Neural cell (in vitro differentiated cells): ENCODE measurements around the gene MRPL14. TPM values are rescaled to one million over a fixed set of nuclear protein-coding genes. Genes with fewer than 3 reads are reported as not detected.
A peak's percentile ranks its signal among the peaks of the same experiment; 100 is the strongest.

Experiments
- H2AFZ ChIP-seq: fragments of 200-600, 300-800 bp; sonication (generic), shearing (Covaris generic); 2 replicates; pipeline ENCODE4 v1.6.0; 2014; ENCODE audit warnings: low read depth, mild to moderate bottlenecking, antibody characterized with exemption, low read length, moderate library complexity
- H3F3A ChIP-seq: fragments of 200-600 bp; shearing (Covaris generic); 2 replicates; pipeline ENCODE4 v1.6.1; 2016; ENCODE audit warnings: mild to moderate bottlenecking, moderate library complexity, mixed read lengths, antibody characterized with exemption, low read length; ENCODE audit not compliant: insufficient read depth, poor library complexity, severe bottlenecking
- H3K27ac ChIP-seq: fragments of 200-600, 300-800 bp; sonication (generic), shearing (Covaris generic); 2 replicates; pipeline ENCODE4 v1.5.1; 2014; ENCODE audit warnings: mild to moderate bottlenecking, low read length, moderate library complexity
- H3K27me3 ChIP-seq: fragments of 300-800, 200-600 bp; sonication (generic), shearing (Covaris generic); 2 replicates; pipeline ENCODE4 v1.6.0; 2014; ENCODE audit warnings: mild to moderate bottlenecking, low read depth, low read length, moderate library complexity; ENCODE audit not compliant: insufficient read depth
- H3K36me3 ChIP-seq: fragments of 300-800, 200-600 bp; sonication (generic), shearing (Covaris generic); 2 replicates; pipeline ENCODE4 v1.5.1; 2014; ENCODE audit warnings: mild to moderate bottlenecking, antibody characterized with exemption, low read length, moderate library complexity; ENCODE audit not compliant: insufficient read depth
- H3K4me2 ChIP-seq: fragments of 300-800, 200-600 bp; sonication (generic), shearing (Covaris generic); 2 replicates; pipeline ENCODE4 v1.6.0; 2014; ENCODE audit warnings: mild to moderate bottlenecking, low read length
- H3K4me3 ChIP-seq: fragments of 300-800, 200-600 bp; sonication (generic), shearing (Covaris generic); 2 replicates; pipeline ENCODE4 v1.5.1; 2014; ENCODE audit warnings: mild to moderate bottlenecking, low read length, moderate library complexity
- H3K79me2 ChIP-seq: fragments of 200-600 bp; shearing (Covaris generic); replicated peaks from 2 replicates; pipeline ENCODE4 v1.6.0; 2014; ENCODE audit warnings: mild to moderate bottlenecking, low read length, moderate library complexity; ENCODE audit not compliant: insufficient read depth
- H3K9ac ChIP-seq: fragments of 300-800, 200-600 bp; sonication (generic), shearing (Covaris generic); 2 replicates; pipeline ENCODE4 v1.6.1; 2016; ENCODE audit warnings: mild to moderate bottlenecking, low read length, mixed read lengths
- H3K9me2 ChIP-seq: fragments of 200-600 bp; shearing (Covaris generic); 2 replicates; pipeline ENCODE4 v1.6.1; 2016; ENCODE audit warnings: mild to moderate bottlenecking, low read length, mixed read lengths; ENCODE audit not compliant: insufficient read depth
- H3K9me3 ChIP-seq: fragments of 200-600, 300-800 bp; sonication (generic), shearing (Covaris generic); 2 replicates; pipeline ENCODE4 v1.6.1; 2016; ENCODE audit warnings: mild to moderate bottlenecking, mixed run types, low read length, moderate library complexity, mixed read lengths
- H4K20me1 ChIP-seq: fragments of 200-600 bp; shearing (Covaris generic); 2 replicates; pipeline ENCODE4 v1.6.1; 2016; ENCODE audit warnings: mild to moderate bottlenecking, mixed run types; ENCODE audit not compliant: insufficient read depth
- EP300 ChIP-seq: fragments of 450-650 bp; conservative IDR thresholded peaks from 2 replicates; pipeline ENCODE4 v1.6.1; 2014; ENCODE audit warnings: antibody characterized with exemption, mild to moderate bottlenecking, moderate library complexity; ENCODE audit not compliant: poor library complexity, severe bottlenecking
- EZH2 ChIP-seq: fragments of 200-600, 300-800 bp; shearing (Covaris generic), sonication (generic); IDR thresholded peaks from 2 replicates; pipeline ENCODE4 v1.6.1; 2014; ENCODE audit warnings: antibody characterized with exemption, low read length, borderline replicate concordance, mild to moderate bottlenecking; ENCODE audit not compliant: insufficient read depth, poor library complexity, severe bottlenecking
- MXI1 ChIP-seq: fragments of 450-650 bp; conservative IDR thresholded peaks from 2 replicates; pipeline ENCODE4 v1.6.1; 2014; ENCODE audit warnings: antibody characterized with exemption, mild to moderate bottlenecking; ENCODE audit not compliant: poor library complexity, severe bottlenecking
- POLR2AphosphoS5 ChIP-seq: IDR thresholded peaks from 2 replicates; pipeline ENCODE4 v1.6.1; 2012
- RAD21 ChIP-seq: fragments of 450-650 bp; conservative IDR thresholded peaks from 2 replicates; pipeline ENCODE4 v1.6.1; 2014; ENCODE audit warnings: antibody characterized with exemption, mild to moderate bottlenecking, moderate library complexity
- SMC3 ChIP-seq: fragments of 450-650 bp; conservative IDR thresholded peaks from 2 replicates; pipeline ENCODE4 v1.6.1; 2014; ENCODE audit warnings: antibody characterized with exemption, mild to moderate bottlenecking, moderate library complexity; ENCODE audit not compliant: poor library complexity
- TAF1 ChIP-seq: IDR thresholded peaks from 2 replicates; pipeline ENCODE4 v1.6.1; 2012; ENCODE audit warnings: low read depth
- polyA plus RNA-seq: library from polyadenylated mRNA; depleted of rRNA; stranded (reverse); fragments of >200 nt; gene quantifications from 2 replicates; pipeline ENCODE4 v1.2.3, GENCODE V29; 2014
- TF ChIP-seq, protein P1 (sequence below): fragments of 450-650 bp; IDR thresholded peaks from 2 replicates; pipeline ENCODE4 v1.5.1; 2014; ENCODE audit warnings: antibody characterized with exemption, mild to moderate bottlenecking, moderate library complexity; ENCODE audit not compliant: poor library complexity, severe bottlenecking
- TF ChIP-seq, protein P2 (sequence below): IDR thresholded peaks from 2 replicates; pipeline ENCODE4 v1.6.1; 2012; ENCODE audit warnings: borderline replicate concordance

Gene MRPL14
- polyA plus RNA-seq, 1 donor from 2014 or later = 66.4 TPM

- Histone ChIP-seq H3K27me3 (no peaks in the 10 kb centered on the region), H3F3A (no peaks in the 10 kb centered on the region), H3K4me3 (peak overlapping the region; percentile 98), H2AFZ (peak overlapping the region; percentile 98), H3K9ac (peak overlapping the region; percentile 79), H3K27ac (peak overlapping the region; percentile 20), H3K9me2 (no peaks in the 10 kb centered on the region), H3K9me3 (no peaks in the 10 kb centered on the region), H3K79me2 (peaks cover 53% of the 10 kb centered on the region), H3K4me2 (peak overlapping the region; percentile 80), H4K20me1 (no peaks in the 10 kb centered on the region), H3K36me3 (no peaks in the 10 kb centered on the region)
- peak; percentile 52 for TF ChIP-seq MXI1
- TF ChIP-seq RAD21 = peak; percentile 10
- no peak for TF ChIP-seq TAF1
- TF ChIP-seq, protein P1, sequence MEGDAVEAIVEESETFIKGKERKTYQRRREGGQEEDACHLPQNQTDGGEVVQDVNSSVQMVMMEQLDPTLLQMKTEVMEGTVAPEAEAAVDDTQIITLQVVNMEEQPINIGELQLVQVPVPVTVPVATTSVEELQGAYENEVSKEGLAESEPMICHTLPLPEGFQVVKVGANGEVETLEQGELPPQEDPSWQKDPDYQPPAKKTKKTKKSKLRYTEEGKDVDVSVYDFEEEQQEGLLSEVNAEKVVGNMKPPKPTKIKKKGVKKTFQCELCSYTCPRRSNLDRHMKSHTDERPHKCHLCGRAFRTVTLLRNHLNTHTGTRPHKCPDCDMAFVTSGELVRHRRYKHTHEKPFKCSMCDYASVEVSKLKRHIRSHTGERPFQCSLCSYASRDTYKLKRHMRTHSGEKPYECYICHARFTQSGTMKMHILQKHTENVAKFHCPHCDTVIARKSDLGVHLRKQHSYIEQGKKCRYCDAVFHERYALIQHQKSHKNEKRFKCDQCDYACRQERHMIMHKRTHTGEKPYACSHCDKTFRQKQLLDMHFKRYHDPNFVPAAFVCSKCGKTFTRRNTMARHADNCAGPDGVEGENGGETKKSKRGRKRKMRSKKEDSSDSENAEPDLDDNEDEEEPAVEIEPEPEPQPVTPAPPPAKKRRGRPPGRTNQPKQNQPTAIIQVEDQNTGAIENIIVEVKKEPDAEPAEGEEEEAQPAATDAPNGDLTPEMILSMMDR = peak; percentile 25
These were observed 1.0 kb upstream of the MRPL14 start for GRCh38 chr6:44128020-44128917.

DNA sequence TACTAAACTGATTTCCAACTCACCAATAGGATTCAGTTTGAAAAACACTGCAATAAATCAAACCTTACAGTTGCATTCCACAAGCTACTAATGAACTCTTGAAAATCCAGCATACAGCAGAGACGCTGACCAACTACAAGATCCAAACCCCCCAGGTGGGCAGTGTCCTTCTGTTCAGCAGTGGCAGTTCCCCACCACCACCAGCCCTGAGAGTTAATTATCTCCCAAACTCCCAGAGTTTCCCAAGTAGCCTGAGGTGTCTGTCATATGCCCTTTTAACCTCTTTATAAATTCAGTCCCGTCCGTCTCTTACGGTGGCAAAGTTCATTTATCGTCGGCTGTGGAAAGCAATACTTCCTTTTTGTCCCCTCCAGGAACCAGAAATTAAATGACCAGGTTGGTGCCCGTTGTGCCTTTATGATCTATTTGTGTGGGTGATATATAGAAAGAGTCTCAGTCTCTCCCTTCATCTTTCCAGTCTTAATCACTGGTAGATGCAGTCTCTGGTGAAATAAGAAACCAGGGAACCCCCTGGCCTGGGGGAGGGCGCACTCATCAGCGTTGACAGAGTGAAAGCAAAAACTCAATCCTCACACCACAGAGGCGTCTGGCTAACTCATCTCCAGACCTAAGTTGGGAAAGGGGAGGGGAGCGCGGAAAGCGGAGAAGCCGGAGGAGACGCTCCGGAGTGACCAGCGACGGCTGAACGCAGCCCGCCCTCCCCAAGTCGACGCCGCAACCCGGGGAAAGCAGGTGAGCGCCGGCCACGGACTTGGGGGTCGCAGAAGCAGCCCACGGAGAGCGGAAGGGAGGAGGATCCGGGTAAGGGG lies 717 bp downstream of the MRPL14 start:
- Histone ChIP-seq H2AFZ (peak overlapping the region; percentile 45), H3K36me3 (no peaks in the 10 kb centered on the region)

DNA sequence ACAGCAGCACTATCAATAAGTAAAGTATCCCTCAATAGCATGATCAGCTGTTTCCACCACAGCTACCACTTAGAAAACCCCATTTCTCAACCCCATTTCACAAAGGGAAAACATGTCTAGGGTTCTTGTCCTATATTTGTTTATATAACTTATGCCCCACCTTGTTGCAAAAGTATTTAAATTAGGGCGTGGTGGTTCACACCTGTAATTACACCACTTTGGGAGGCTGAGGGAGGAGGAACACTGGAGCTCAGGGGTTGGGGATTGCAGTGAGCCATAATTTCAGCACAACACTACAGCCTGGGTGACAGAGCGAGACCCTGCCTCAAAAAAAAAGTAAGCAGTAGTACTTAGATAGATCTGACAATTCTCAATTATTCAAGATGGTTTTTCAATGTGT lies 3.7 kb downstream of the MRPL14 start:
- Histone ChIP-seq H3K4me2 (no peak overlapping the region), H4K20me1 (no peaks in the 10 kb centered on the region)

More for the DNA sequence above, 717 bp downstream of the MRPL14 start:
- Histone ChIP-seq H3K27me3 (no peaks in the 10 kb centered on the region), H3K4me2 (peak overlapping the region; percentile 57), H3K9me2 (no peaks in the 10 kb centered on the region), H3K9me3 (no peaks in the 10 kb centered on the region), H3K27ac (peak overlapping the region; percentile 36), H3K4me3 (peak overlapping the region; percentile 98), H3K9ac (peak overlapping the region; percentile 71), H3F3A (no peaks in the 10 kb centered on the region), H4K20me1 (no peaks in the 10 kb centered on the region), H3K79me2 (peaks cover 64% of the 10 kb centered on the region)
- TF ChIP-seq MXI1 (peak; percentile 12), EZH2 (no peak)

More for the DNA sequence above, 3.7 kb downstream of the MRPL14 start:
- no peak overlapping the region for H3K4me3 ChIP-seq
- TF ChIP-seq MXI1 (no peak), TAF1 (no peak), RAD21 (no peak), SMC3 (no peak), EP300 (no peak), EZH2 (no peak), POLR2AphosphoS5 (no peak)
- TF ChIP-seq, protein P1 = no peak
- TF ChIP-seq, protein P2, sequence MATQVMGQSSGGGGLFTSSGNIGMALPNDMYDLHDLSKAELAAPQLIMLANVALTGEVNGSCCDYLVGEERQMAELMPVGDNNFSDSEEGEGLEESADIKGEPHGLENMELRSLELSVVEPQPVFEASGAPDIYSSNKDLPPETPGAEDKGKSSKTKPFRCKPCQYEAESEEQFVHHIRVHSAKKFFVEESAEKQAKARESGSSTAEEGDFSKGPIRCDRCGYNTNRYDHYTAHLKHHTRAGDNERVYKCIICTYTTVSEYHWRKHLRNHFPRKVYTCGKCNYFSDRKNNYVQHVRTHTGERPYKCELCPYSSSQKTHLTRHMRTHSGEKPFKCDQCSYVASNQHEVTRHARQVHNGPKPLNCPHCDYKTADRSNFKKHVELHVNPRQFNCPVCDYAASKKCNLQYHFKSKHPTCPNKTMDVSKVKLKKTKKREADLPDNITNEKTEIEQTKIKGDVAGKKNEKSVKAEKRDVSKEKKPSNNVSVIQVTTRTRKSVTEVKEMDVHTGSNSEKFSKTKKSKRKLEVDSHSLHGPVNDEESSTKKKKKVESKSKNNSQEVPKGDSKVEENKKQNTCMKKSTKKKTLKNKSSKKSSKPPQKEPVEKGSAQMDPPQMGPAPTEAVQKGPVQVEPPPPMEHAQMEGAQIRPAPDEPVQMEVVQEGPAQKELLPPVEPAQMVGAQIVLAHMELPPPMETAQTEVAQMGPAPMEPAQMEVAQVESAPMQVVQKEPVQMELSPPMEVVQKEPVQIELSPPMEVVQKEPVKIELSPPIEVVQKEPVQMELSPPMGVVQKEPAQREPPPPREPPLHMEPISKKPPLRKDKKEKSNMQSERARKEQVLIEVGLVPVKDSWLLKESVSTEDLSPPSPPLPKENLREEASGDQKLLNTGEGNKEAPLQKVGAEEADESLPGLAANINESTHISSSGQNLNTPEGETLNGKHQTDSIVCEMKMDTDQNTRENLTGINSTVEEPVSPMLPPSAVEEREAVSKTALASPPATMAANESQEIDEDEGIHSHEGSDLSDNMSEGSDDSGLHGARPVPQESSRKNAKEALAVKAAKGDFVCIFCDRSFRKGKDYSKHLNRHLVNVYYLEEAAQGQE = no peak
- H3K9ac ChIP-seq = no peak overlapping the region
- peaks cover 77% of the 10 kb centered on the region for H3K79me2 ChIP-seq
- no peaks in the 10 kb centered on the region for H3K36me3 ChIP-seq
- H3F3A ChIP-seq = no peaks in the 10 kb centered on the region
- no peaks in the 10 kb centered on the region for H3K9me3 ChIP-seq
- no peaks in the 10 kb centered on the region for H3K9me2 ChIP-seq
- H2AFZ ChIP-seq = no peak overlapping the region
- no peak overlapping the region for H3K27ac ChIP-seq
- H3K27me3 ChIP-seq = no peaks in the 10 kb centered on the region
